ENCODE data around the gene FLII. TPM values are rescaled to one million over a fixed set of nuclear protein-coding genes. Genes with fewer than 3 reads are reported as not detected.

FLII gene
- total RNA-seq, 2 experiments from 2014 or later, result 155 to 219 TPM

DNA sequence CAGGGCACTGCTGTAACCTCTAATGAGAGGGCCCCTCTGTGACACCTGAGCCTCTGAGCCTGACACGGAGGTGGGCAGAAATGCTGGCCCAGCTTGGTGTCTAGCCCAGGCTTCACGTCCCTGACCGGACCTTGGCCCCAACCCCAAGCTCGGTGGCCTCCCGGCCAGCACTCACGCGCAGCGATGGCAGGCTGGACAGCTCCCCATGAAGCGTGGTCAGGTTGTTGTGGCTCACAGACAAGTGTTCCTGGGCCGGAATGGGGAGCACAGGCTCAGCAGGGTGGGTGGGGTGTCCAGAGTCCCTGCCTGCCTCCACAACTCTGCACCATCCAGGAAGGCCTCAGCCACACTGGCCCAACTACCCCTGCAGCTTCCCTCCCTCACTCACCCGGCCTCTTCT, 2.2 kb downstream of the FLII start:
- no peak overlapping the region for H2AFZ ChIP-seq (ENCODE audit: low read length)
- BruUV-seq (replicated peaks), result no TSS peak
- H3K79me2 ChIP-seq (ENCODE audit: insufficient read depth, low read depth, low read length), result peaks cover 15% of the 10 kb centered on the region; the same call in 1 of the 2 replicates
- H3K9me2 ChIP-seq (ENCODE audit: insufficient read depth, low read length), result no peaks in the 10 kb centered on the region
- H3K4me3 ChIP-seq (ENCODE audit: low read depth, low read length, poor library complexity, severe bottlenecking), result no peak overlapping the region
- no peaks in the 10 kb centered on the region for H4K20me1 ChIP-seq (ENCODE audit: insufficient read depth, low read length)
- H3K9me3 ChIP-seq (ENCODE audit: low read length), result no peaks in the 10 kb centered on the region
- no peak overlapping the region for H3K27ac ChIP-seq (ENCODE audit: low read depth, low read length, poor library complexity, severe bottlenecking)
- H3K4me2 ChIP-seq (ENCODE audit: low read length), result no peak overlapping the region
- CTCF ChIA-PET (ENCODE audit: unreplicated experiment), result no interaction called here
- peaks cover 28% of the 10 kb centered on the region for H3K4me1 ChIP-seq (ENCODE audit: insufficient read depth, low read length, poor library complexity, severe bottlenecking)
- POLR2A ChIA-PET, result no interaction called here
- intact Hi-C loops (cut with micrococcal nuclease; ENCODE audit: unreplicated experiment), result loop anchor here (5.0 kb wide), 1 partner anchor 106 kb away; the partner anchor contains the start of gene SHMT1
- TF ChIP-seq, protein P1, sequence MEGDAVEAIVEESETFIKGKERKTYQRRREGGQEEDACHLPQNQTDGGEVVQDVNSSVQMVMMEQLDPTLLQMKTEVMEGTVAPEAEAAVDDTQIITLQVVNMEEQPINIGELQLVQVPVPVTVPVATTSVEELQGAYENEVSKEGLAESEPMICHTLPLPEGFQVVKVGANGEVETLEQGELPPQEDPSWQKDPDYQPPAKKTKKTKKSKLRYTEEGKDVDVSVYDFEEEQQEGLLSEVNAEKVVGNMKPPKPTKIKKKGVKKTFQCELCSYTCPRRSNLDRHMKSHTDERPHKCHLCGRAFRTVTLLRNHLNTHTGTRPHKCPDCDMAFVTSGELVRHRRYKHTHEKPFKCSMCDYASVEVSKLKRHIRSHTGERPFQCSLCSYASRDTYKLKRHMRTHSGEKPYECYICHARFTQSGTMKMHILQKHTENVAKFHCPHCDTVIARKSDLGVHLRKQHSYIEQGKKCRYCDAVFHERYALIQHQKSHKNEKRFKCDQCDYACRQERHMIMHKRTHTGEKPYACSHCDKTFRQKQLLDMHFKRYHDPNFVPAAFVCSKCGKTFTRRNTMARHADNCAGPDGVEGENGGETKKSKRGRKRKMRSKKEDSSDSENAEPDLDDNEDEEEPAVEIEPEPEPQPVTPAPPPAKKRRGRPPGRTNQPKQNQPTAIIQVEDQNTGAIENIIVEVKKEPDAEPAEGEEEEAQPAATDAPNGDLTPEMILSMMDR (conservative IDR thresholded peaks at IDR 0.05; ENCODE audit: low read length), result no peak
- TF ChIP-seq EZH2phosphoT487 (IDR thresholded peaks at IDR 0.05; ENCODE audit: borderline replicate concordance, low read depth, low read length), result no peak
- no peak for DNase-seq (ENCODE audit: low spot score)
- H3K36me3 ChIP-seq (ENCODE audit: insufficient read depth, low read length), result peaks cover 47% of the 10 kb centered on the region

GRCh38 chr17:18254888-18255649, 3.5 kb downstream of the FLII start:
- H3K36me3 ChIP-seq (ENCODE audit: insufficient read depth, low read length), result peaks cover 60% of the 10 kb centered on the region
- no peak overlapping the region for H3K4me2 ChIP-seq (ENCODE audit: low read length)
- no peaks in the 10 kb centered on the region for H3K9me2 ChIP-seq (ENCODE audit: insufficient read depth, low read length)
- H2AFZ ChIP-seq (ENCODE audit: low read length), result no peak overlapping the region
- H3K9me3 ChIP-seq (ENCODE audit: low read length), result no peaks in the 10 kb centered on the region
- BruUV-seq (replicated peaks), result no TSS peak
- no peak for DNase-seq (ENCODE audit: low spot score)
- ChIA-PET POLR2A (no interaction called here), CTCF (ENCODE audit: unreplicated experiment) (no interaction called here)
- no peaks in the 10 kb centered on the region for H4K20me1 ChIP-seq (ENCODE audit: insufficient read depth, low read length)
- H3K79me2 ChIP-seq (ENCODE audit: insufficient read depth, low read depth, low read length), result peaks cover 15% of the 10 kb centered on the region; the same call in 1 of the 2 replicates
- TF ChIP-seq EZH2phosphoT487 (IDR thresholded peaks at IDR 0.05; ENCODE audit: borderline replicate concordance, low read depth, low read length), result no peak
- TF ChIP-seq, protein P1 (conservative IDR thresholded peaks at IDR 0.05; ENCODE audit: low read length), result no peak
- no peak overlapping the region for H3K27ac ChIP-seq (ENCODE audit: low read depth, low read length, poor library complexity, severe bottlenecking)
- intact Hi-C loops (cut with micrococcal nuclease; ENCODE audit: unreplicated experiment), result loop anchor here (5.0 kb wide), 1 partner anchor 107 kb away; the partner anchor contains the start of gene SHMT1
- H3K4me3 ChIP-seq (ENCODE audit: low read depth, low read length, poor library complexity, severe bottlenecking), result no peak overlapping the region
- H3K4me1 ChIP-seq (ENCODE audit: insufficient read depth, low read length, poor library complexity, severe bottlenecking), result peaks cover 22% of the 10 kb centered on the region
